Mesodermal cell (in vitro differentiated cells): ENCODE data around the gene C10orf67.
"Not testable (repeated sequence)": the region's sequence is repeated elsewhere in the genome, so short reads cannot be mapped to it uniquely, and the experiment has no call there.

Experiments
- H3K27ac ChIP-seq: 2 replicates; pipeline ENCODE4 v1.7.0; 2013; ENCODE audit warnings: mild to moderate bottlenecking, low read depth, low read length, moderate library complexity; ENCODE audit not compliant: severe bottlenecking
- H3K36me3 ChIP-seq: 2 replicates; pipeline ENCODE4 v1.7.1; 2013; ENCODE audit warnings: mild to moderate bottlenecking, low read length, moderate library complexity; ENCODE audit not compliant: control insufficient read depth, insufficient read depth
- H3K4me1 ChIP-seq: one replicate; pipeline ENCODE4 v1.7.1; 2013; ENCODE audit warnings: mild to moderate bottlenecking, low read length; ENCODE audit not compliant: insufficient read depth, control insufficient read depth, poor library complexity, severe bottlenecking
- H3K4me3 ChIP-seq: 2 replicates; pipeline ENCODE4 v1.7.0; 2013; ENCODE audit warnings: low read length, control low read depth, mild to moderate bottlenecking; ENCODE audit not compliant: insufficient read depth, poor library complexity, severe bottlenecking; ENCODE audit errors: extremely low read depth
- H3K9me3 ChIP-seq: 2 replicates; pipeline ENCODE4 v1.7.1; 2013; ENCODE audit warnings: mild to moderate bottlenecking, low read length, moderate library complexity; ENCODE audit not compliant: control insufficient read depth
- WGBS, 2 experiments: methylation state at CpG; one replicate each; pipeline ENCODE4 v1.1.5; 2013; ENCODE audit warnings: missing lambda C conversion rate in 2 of 2; ENCODE audit not compliant: insufficient coverage in 2 of 2; 5-methylcytosine and 5-hydroxymethylcytosine counted together

C10orf67 gene

GRCh38 chr10:23322082-23322481 is 22.5 kb downstream of the C10orf67 start:
- Histone ChIP-seq H3K9me3 (no peaks in the 10 kb centered on the region), H3K36me3 (no peaks in the 10 kb centered on the region), H3K4me1 (no peaks in the 10 kb centered on the region), H3K27ac (no peak overlapping the region), H3K4me3 (no peak overlapping the region)
- WGBS, 2 experiments: 83% methylated on average over 1 of the region's 1 CpG; no CpG with 5 or more reads in 1 of the 2 experiments

GRCh38 chr10:23319835-23320234 is 24.8 kb downstream of the C10orf67 start:
- Histone ChIP-seq H3K27ac (no peak overlapping the region), H3K36me3 (no peaks in the 10 kb centered on the region), H3K9me3 (peaks cover 3% of the 10 kb centered on the region), H3K4me1 (no peaks in the 10 kb centered on the region), H3K4me3 (no peak overlapping the region)
- WGBS, 2 experiments: 93 to 100% methylated on average over 1 to 3 of the region's 4 CpGs

- H3K27ac ChIP-seq: no peak overlapping the region
- 87 to 100% methylated on average over 1 to 2 of the region's 3 CpGs for WGBS, 2 experiments
- peaks cover 3% of the 10 kb centered on the region for H3K9me3 ChIP-seq
- no peaks in the 10 kb centered on the region for H3K4me1 ChIP-seq
- no peaks in the 10 kb centered on the region for H3K36me3 ChIP-seq
- no peak overlapping the region for H3K4me3 ChIP-seq
These were observed 26.2 kb downstream of the C10orf67 start for GRCh38 chr10:23318359-23318758.

GRCh38 chr10:23317416-23317815 is 27.2 kb downstream of the C10orf67 start:
- H3K9me3 ChIP-seq: peaks cover 3% of the 10 kb centered on the region
- H3K4me1 ChIP-seq: no peaks in the 10 kb centered on the region
- WGBS, 2 experiments: 100% methylated on average over 2 of the region's 3 CpGs; no CpG with 5 or more reads in 1 of the 2 experiments

GRCh38 chr10:23316406-23316805 is 28.2 kb downstream of the C10orf67 start:
- Histone ChIP-seq H3K4me1 (no peaks in the 10 kb centered on the region), H3K27ac (no peak overlapping the region), H3K9me3 (peaks cover 3% of the 10 kb centered on the region), H3K4me3 (no peak overlapping the region), H3K36me3 (no peaks in the 10 kb centered on the region)
- 80% methylated on average over 2 to 5 of the region's 6 CpGs for WGBS, 2 experiments

More at GRCh38 chr10:23317416-23317815, 27.2 kb downstream of the C10orf67 start:
- Histone ChIP-seq H3K4me3 (no peak overlapping the region), H3K27ac (no peak overlapping the region), H3K36me3 (no peaks in the 10 kb centered on the region)

- Histone ChIP-seq H3K36me3 (no peaks in the 10 kb centered on the region), H3K4me3 (no peak overlapping the region), H3K9me3 (peaks cover 3% of the 10 kb centered on the region), H3K27ac (no peak overlapping the region), H3K4me1 (no peaks in the 10 kb centered on the region)
- WGBS, 2 experiments: 100% methylated on average over 3 of the region's 3 CpGs; no CpG with 5 or more reads in 1 of the 2 experiments
These were observed 28.6 kb downstream of the C10orf67 start for GRCh38 chr10:23315966-23316365.

GRCh38 chr10:23314835-23315239 is 29.8 kb downstream of the C10orf67 start:
- Histone ChIP-seq H3K36me3 (no peaks in the 10 kb centered on the region), H3K4me1 (no peaks in the 10 kb centered on the region), H3K27ac (no peak overlapping the region), H3K9me3 (peaks cover 3% of the 10 kb centered on the region), H3K4me3 (no peak overlapping the region)
- 15 to 17% methylated on average over 1 to 2 of the region's 3 CpGs for WGBS, 2 experiments

- Histone ChIP-seq H3K4me1 (no peaks in the 10 kb centered on the region), H3K36me3 (no peaks in the 10 kb centered on the region), H3K27ac (no peak overlapping the region), H3K9me3 (no peaks in the 10 kb centered on the region), H3K4me3 (no peak overlapping the region)
- WGBS, 2 experiments: 88 to 100% methylated on average over 1 of the region's 1 CpG
These were observed 33.6 kb downstream of the C10orf67 start for GRCh38 chr10:23311034-23311433.

- Histone ChIP-seq H3K36me3 (no peaks in the 10 kb centered on the region), H3K9me3 (no peaks in the 10 kb centered on the region), H3K4me3 (no peak overlapping the region), H3K27ac (no peak overlapping the region), H3K4me1 (no peaks in the 10 kb centered on the region)
- 50% methylated on average over 1 of the region's 1 CpG; no CpG with 5 or more reads in 1 of the 2 experiments for WGBS, 2 experiments
These were observed 34.2 kb downstream of the C10orf67 start for GRCh38 chr10:23310404-23310803.

- 83 to 85% methylated on average over 6 to 7 of the region's 7 CpGs for WGBS, 2 experiments
- H3K27ac ChIP-seq, H3K4me1 ChIP-seq, H3K9me3 ChIP-seq, H3K36me3 ChIP-seq, H3K4me3 ChIP-seq: not testable (repeated sequence)
These were observed 44.6 kb downstream of the C10orf67 start for GRCh38 chr10:23299961-23300360.

- Histone ChIP-seq H3K27ac (no peak overlapping the region), H3K4me1 (no peaks in the 10 kb centered on the region), H3K4me3 (no peak overlapping the region), H3K9me3 (no peaks in the 10 kb centered on the region), H3K36me3 (no peaks in the 10 kb centered on the region)
- WGBS, 2 experiments: 17 to 40% methylated on average over 1 of the region's 5 CpGs
These were observed 49.9 kb downstream of the C10orf67 start for GRCh38 chr10:23294638-23295247.
